Stimulated activated naive CD8-positive, alpha-beta T cell treated with anti-CD3 and anti-CD28 coated beads, Interleukin-15, amount 100 ng/mL, for 72 hours (primary cell): ENCODE measurements around the gene PRSS50.

Experiments
- ATAC-seq: fragments of 150-1000 bp; cut with Tn5 transposase; 2 replicates; pipeline ENCODE4 v1.10.0; 2021; ENCODE audit warnings: mild to moderate bottlenecking, moderate library complexity
- DNase-seq, 2 donors: peaks; one replicate each; pipeline ENCODE4 v3.0.0; 2021 to 2022
- H3K27ac Mint-ChIP-seq, 2 donors: one replicate each; pipeline ENCODE4 v1.8.0; 2022; ENCODE audit warnings: mild to moderate bottlenecking in 2 of 2, mixed read lengths in 2 of 2, moderate library complexity in 2 of 2
- H3K27me3 Mint-ChIP-seq: one replicate; pipeline ENCODE4 v1.8.0; 2022; ENCODE audit warnings: mixed read lengths
- H3K4me1 Mint-ChIP-seq: one replicate; pipeline ENCODE4 v1.8.0; 2022; ENCODE audit warnings: mild to moderate bottlenecking, mixed read lengths
- H3K4me3 Mint-ChIP-seq, 2 donors: one replicate each; pipeline ENCODE4 v1.8.0; 2022; ENCODE audit warnings: mild to moderate bottlenecking in 2 of 2, mixed read lengths in 2 of 2, moderate library complexity in 1 of 2
- H3K9me3 Mint-ChIP-seq, 2 donors: one replicate each; pipeline ENCODE4 v1.8.0; 2022; ENCODE audit warnings: mixed read lengths in 2 of 2

The PRSS50 gene

DNA sequence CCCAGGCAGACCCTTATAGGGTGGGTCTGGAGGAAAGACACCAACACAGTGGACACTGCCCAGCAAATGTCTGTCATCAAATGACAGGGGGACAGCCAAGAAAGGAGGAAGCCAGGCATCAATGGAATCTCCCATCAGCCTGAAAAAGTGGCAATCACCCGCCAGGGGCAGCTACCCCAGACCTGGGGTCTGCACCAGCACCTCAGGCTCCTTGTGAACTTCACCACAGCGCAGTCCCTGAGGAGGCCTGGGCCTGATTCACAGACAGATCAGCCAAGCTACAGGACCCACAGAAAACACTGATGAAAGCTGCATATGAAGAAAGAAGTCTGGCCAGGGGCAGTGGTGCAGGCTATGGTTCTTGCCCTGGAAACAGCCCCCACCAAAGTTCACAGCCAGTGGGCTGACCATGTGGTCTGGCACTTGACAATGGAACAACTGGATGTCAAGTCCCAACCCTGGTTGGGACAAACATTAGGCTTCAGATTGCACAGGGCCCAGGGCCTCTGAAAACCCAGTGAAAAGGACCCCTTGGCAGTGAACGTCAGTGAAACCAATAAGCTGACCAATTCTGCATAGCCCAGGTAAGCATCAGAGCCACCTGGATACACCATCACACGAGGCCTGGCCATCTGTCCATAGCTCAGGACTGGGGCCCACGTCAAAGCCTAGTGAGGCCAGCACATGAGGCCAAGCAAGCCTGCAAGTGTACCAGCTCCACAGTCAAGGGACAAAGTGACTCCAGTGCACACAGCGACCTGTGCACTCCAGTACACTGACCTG is 53.3 kb downstream of the PRSS50 start:
- Mint-ChIP-seq H3K4me1 (no peaks in the 10 kb centered on the region), H3K9me3 (no peaks in the 10 kb centered on the region), H3K4me3 (no peak overlapping the region), H3K27me3 (peaks cover 6% of the 10 kb centered on the region), H3K27ac (no peak overlapping the region)
- no peak for DNase-seq
- ATAC-seq = no peak

DNA sequence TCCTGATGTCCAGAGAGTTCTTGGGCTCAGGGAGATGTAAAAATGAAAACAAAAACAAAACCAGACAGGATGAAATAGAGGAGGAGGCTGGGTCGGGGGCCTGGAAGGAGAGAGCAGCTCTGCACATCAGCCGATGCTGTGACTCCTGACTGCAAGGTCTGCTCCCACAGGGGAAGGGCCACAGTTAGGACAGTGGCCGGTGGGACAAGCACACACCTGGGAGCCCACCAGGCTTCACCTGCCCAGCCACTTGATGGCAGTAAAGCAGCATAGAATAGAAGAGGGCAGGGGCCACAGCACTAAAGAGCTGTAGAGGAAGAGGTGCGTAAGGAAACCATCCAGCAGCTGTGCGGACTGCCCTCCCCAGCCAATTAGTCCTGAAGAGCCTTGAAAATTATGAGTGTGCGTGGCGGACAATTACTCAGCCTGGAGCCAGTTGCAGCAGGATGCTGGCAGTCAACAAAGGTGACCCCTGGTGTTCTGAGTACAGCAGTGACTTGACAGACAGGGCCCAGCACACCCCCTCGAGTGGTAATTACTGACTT is 54.0 kb downstream of the PRSS50 start:
- Mint-ChIP-seq H3K4me3 (no peak overlapping the region), H3K27me3 (peaks cover 6% of the 10 kb centered on the region), H3K27ac (no peak overlapping the region), H3K9me3 (no peaks in the 10 kb centered on the region), H3K4me1 (no peaks in the 10 kb centered on the region)
- DNase-seq = no peak
- peak; percentile 54 for ATAC-seq

DNA sequence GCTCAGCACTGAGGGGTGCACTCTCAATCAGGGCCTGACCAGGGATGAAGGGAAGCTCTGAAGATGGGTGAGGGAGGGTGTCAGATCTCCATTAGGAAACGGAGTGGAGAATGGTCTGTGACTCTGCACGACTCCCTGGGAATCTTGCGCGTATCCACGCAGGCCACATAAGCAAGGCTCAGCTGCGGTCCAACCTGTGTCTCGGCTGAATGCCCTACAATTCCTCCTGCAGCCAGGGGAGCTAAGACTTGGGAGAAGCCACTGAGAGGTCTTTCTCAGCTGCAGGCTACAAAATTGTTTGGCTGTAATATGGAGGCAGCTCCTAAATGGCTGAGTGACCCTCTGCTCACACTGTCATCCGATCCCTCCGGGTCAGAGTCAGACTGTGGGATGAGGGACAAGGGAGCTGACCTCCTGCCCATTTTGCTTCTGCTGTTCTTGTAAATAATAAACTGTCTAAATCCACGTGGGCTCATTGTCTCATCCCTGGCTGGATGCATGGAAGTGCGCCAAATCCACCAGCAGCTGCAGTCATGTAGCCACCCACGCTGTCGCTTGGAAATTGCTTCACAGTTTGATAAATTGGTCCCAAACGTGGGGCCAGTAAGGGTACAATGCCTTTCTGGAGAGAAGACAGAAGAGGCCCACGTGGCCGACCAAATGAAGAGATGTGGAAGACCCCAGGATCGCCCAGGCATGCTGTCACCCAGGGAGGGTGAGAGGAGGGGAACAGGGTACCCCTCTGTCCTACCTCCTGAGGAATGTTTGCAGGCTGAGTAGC is 54.7 kb downstream of the PRSS50 start:
- ATAC-seq (no peak), DNase-seq (no peak)
- no peaks in the 10 kb centered on the region for H3K4me1 Mint-ChIP-seq
- no peak overlapping the region for H3K4me3 Mint-ChIP-seq
- H3K9me3 Mint-ChIP-seq = no peaks in the 10 kb centered on the region
- peaks cover 6% of the 10 kb centered on the region for H3K27me3 Mint-ChIP-seq
- no peak overlapping the region for H3K27ac Mint-ChIP-seq
